Activated CD8-positive, alpha-beta memory T cell treated with anti-CD3 and anti-CD28 coated beads, Interleukin-2, amount 50 U/mL, for 1 hour (primary cell): ENCODE data around the gene PIGR.

Source experiments
- DNase-seq: peaks from one replicate; pipeline ENCODE4 v3.0.0-alpha.2; 2020; ENCODE audit errors: extremely low read depth

The PIGR gene

DNA sequence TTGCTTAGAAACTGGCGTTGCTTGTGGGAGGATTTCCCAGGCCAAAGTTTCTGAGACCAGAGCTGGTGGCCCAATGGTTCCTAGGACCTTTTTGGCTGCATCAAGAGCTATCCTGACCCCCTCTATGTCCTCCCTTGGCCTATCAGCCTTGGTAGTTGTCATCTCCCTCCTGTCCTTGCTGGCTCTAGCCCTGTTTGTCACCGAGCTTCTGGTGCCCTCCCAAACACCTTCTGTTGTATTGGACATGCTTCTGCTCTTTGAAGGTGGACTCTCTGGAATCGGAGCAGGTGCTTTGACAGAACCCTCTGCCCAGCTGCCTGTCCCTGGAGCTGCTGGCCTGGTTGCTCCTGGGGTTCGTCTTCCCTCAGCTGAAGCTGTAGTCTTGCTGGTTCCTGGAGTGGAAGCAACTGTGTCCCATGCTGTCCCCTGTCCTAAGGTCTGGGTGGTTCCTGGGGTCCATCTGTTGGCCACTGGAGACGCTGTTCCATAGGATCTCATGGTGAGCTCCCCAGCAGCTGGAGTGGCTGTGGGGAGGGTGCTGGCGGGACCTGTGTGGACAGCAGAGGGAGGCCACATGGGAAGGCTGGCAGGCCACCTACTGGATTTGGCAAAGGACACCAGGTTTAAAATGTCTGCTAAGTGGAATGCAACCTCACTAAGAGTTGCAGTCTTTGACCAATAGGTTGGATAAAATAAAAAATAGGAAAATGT, 14.6 kb upstream of the PIGR start:
- DNase-seq = no peak

DNA sequence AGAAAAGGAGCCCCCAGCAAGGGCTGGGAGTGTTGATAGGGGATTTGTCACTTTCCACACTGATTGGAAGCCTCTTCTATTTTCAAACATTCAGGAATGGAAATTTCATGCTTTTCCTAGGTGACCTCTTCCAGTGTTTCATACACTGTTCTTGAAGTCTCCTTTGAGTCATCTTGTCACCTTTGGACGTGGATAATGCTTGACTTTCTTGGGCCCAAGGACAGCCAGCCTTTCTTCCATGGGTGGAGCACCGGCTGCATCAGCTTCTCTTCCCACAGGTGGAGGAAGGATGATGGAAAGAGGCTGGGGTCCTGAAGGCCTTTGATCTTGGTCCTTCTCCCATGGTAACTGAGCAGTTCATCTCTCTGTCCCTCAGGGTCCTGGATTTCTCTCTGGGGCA, 11.9 kb upstream of the PIGR start:
- no peak for DNase-seq

DNA sequence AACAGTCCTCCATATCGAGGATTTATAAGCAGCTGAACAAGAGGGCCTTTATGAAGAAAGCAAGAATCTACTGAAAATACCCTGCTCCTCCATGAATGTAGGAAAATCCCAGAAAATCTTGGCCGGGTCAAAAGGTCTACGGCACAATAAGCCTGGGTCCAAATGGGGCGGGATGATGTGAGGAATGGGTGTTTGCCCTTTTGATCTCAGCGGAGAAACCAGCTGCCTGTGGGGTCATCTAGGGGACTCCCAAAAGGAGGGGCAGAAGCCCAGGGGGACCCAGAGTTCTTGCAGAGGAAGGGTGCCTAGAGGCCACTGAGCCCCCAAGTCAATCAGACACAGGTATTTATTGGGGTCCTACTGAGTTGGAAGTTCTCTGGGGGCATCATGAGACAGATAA, 11.4 kb upstream of the PIGR start:
- DNase-seq = no peak

DNA sequence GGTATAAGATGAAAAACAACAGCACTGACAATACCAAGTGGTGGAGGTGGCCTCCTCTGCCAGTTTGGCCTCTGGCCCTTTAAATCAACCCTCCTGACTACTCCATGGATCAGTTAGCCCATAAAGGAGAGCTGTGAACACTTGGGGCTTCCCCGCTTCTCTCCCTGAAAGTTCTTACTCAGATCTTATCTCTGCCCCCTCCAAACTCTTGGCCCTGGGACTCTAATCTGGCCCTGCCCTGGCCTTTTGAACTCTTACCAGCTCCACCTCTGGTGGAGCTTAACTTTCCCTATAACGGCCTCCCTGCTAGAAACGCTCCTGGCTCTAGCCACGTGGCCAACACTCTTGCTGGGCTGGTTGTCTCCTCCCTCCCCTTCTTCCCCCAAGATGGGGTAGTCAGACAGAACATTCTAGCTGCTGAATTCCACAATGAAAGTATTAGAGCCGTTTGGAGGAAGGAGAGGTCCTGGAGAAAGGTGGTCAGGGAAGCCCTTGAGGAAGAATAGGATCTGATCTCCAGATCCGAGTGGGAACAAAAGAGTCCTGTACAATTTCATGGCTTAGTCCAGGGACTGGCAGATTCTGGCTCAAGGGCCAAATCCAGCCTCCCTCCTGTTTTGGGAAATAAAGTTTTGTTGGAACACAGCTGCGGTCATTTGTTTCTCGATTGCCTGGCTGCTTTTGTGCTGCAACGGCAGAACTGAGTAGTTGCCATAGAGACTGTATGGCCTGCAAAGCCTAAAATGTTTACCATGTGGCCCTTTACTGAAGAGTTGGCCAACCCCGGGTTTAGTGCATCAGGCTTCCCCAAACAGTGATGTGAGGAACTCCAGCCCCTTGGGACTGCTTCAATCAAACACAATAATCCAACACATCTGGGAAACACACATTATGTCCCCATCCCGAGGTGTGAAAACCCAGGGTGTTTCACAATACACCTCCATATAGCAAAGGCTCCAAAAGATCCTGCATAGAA, 9.5 kb upstream of the PIGR start:
- DNase-seq = no peak

DNA sequence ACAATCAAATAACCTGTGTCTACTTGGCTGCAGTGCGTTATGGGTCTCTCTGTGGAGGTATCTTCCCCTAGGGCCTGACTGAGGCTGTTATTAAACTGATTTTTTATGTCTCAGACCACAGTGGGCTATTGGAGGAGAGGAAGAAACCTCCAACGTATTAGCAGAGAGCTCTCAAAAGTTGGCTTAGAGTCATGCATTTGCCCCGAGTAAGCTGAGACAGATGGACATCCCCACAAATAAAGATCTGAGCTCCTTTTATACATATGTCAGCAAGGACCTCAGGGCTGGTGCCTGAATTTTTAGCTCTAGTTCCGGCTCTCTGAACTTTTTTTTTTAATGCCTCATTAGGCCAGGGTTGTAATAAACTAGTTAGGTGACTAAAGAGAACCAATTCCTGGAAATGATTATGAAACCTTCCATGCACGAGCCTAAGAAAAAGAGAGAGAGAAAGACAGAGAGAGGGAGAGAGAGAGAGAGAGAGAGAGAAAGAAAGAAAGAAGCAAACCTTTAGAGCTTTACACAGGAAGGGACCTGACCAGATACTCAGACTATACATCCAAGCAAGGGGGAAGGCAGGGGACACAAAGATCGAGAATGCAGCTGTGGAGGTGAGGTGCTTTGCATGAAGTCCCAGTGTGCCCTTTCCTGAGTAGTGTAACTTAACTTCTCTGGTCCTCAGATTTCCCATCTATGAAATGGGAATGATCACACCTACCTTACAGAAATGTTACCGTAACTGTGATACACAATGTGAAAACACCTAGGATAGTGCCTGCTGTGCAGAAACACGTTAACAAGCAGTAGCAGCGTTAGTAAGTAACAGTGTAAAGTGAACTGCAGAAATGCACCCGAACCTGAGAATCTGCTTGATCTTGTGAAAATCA, 8.4 kb upstream of the PIGR start:
- no peak for DNase-seq

DNA sequence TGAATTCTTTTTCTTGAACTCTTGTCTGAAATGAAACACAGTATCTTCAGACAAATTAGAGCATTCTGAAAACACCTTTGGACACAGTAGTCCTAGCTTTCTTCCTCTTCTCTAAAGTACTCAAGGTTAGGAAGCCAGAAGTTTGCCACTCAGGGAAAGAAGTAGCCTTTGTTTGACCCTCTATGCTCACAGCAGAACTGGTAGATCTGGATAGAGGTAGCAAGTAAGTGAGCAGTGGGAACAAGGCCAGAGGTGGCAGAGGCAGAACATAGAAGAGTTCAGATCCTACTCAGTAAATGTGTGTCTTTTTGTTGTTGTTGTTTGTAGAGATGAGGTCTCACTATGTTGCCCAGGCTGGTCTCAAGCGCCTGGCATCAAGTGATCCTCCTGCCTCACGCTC, 7.4 kb upstream of the PIGR start:
- no peak for DNase-seq

DNA sequence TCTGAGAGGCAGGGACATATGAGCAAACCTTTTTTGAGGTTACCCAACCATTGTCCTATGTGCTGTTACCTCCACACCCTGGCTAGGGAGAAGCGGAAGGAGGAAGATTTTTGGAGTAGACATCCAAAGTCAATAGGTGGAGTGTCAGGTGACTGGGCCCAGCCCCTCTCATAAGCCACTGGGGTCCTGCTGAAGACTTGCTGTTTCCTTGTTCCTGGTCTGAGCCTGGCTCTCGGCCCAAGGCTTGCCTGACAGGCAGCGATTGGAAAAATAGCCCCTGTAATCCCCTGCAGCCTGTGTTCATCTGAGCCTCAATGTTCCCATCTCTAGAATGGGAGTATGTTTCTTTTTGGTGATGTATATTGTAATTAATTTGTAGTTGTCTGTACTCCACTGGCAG, 6.9 kb upstream of the PIGR start:
- DNase-seq = no peak

DNA sequence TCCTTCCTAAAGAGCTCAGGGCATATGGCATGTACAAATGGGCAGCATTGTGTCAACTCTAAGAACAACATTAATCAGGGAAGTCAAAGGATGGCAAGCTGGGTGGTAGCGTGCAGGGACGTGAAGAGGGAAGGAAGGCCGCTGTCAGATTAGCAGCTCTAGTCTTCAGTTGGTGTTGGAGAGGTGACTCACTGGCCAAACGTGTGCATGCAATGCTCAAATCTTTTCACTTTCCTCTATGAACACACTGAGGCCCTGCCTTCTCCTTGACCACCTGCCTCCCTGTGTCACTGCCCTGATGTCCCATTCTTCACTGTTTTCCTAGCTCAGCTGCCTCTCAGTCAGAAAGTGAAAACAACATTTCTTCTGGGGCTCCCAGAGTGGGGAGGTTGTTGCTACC, 5.9 kb upstream of the PIGR start:
- DNase-seq = no peak

DNA sequence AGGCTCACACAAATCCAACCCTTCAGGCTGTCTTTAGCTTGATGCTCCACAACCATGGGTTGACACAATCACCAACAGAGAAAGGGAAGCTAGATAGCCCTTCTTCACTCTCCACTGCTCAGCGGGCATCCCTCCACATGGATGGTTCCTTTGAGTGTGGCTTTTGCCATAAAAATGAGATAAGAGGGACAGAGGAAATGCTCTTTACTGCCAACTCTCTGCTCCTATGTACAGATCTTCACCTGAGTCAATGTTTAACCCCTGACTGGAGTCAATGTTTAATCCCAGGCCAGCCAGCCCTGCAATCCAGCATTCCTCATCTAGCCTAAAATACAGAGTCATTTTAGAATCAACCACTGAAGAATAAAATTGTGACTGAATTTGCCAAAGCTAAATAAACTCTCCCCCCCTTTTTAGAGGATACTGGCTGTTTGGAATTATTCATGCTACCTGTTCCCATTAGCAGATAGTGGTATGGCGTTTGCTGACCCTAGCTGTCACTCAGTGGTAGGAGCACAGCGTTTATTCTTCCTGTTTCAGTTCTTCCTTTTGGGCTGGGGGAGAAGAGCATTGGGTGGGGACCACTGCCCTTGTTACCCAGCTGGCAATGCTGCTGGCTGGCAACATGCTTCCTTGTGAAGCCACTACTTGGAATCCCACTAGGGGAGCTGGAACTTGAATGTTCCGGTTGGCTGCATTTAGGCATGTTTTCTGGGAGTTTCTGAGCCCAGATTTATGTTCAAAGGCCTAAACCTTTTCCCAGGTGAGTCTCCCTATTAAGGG, 5.2 kb upstream of the PIGR start:
- DNase-seq = no peak

DNA sequence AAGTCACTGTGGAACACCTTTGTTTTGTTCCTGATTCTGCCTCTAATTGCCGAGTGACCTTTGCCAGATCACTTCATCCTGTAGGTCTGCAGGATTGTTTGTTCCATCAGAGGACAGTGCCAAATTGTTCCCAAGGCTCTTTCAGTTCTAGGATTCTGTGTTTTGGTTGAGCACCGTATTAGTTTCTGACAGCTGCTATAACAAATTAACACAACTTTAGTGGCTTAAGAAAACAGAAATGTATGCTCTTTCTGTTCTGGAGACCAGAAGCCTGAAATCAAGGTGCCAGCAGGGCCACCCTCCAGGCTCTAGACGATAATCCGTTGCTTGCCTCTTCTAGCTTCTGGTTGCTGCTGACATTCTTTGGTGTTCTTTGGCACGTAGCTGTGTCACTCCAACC, 3.4 kb upstream of the PIGR start:
- no peak for DNase-seq

DNA sequence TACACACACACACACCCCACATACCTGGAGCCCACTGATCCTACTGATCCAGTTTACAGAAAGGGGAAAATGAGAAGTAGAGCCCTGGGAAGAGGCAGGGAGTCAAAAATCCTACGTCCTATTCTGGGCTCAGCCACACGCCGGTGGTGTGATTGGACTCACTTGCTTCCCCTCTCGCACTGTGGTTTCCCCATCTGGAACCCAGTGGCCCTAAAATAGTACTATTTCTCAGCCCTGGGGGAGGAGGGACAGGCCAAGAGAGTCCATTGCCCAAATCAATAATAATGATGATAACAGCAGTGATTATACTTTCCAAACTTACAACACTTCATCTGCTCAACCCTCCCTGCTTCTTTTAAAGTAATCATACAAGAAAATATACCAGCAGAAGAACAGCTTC, 2.9 kb upstream of the PIGR start:
- no peak for DNase-seq

DNA sequence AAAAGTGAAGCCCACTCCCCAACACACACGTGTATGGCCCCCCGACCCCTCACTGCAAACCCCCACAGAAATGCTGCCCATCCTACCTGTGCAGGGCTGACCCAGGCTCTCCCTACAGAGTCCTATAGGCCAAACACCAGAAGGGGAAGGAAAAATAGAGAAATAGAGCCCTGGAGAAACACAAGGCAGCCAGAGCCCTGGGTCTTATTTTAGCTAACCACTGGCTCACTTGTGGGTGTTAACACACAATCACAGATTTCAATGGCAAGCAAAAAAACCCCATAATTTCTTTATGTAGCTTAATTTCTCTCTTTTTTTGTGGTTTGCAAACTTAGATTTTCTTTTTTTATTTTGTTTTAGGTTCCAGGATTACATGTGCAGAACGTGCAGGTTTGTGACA, 989 bp upstream of the PIGR start:
- DNase-seq = no peak

DNA sequence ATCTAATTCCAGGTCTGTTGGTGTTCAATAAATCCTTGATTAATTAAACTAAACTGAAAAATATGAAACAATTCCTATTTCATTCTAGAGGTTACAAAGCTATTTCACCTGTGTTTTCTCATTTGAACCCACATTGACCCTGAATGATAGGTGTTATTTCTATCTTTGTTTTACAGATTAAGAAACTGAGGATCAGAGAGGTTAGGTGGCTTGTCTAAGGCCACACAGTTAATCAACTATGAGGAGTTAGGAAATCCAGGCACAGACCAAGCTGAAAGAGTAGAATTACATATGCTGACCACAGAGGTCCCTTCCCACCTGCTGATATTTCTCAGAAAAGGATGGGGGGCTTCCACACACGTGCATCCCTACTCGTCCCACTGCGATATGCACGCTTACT, 487 bp downstream of the PIGR start:
- DNase-seq = no peak

DNA sequence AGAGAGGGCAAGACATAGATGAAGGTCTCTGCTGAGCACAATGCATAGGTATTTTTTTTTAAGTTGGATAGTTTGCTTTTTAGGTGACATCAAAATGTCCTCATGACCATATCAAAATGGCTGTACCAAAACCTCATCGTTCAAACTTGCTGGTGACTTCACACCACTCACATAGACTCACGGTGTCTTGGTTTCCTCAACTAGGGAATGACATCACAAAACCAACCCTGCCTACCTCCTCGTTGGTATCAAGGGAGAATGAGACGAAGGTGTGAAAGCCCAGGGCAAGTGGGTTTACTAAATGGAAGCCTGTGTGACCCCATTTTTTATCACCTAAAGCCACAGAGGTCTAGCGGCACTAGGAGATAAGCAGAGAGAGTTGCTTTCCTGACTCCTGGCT, 1.6 kb downstream of the PIGR start:
- no peak for DNase-seq

DNA sequence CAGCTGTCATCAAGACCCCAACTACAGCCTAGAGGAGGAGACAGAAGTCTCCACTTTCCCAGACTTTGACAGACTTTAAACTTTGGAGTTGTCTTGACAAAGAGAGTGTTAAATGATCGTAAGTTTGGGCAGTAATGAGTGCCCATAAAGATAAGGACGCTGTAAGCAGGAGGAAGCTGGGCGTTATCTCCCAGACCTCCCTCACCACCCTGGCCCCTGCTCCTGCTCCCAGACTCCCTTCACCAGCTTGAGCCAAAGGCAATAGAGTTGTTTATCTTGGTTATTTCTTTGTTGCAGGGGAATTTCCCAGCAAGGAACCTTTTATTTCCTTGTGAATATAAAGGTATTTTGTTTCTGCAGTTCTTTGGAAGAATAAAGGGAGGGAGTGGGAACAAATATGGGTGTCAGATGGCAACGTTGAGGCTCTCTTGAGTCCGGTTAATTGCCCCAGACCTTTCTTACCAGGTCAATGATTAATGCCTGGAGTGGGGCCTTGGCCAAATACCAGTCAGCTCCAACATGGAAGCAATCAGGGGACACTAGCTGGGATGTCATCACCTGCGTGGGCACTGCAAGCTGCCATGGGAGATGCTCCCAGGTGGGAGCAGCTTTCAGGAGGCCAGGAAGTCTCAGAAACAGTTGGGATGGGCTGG, 4.4 kb downstream of the PIGR start:
- no peak for DNase-seq

DNA sequence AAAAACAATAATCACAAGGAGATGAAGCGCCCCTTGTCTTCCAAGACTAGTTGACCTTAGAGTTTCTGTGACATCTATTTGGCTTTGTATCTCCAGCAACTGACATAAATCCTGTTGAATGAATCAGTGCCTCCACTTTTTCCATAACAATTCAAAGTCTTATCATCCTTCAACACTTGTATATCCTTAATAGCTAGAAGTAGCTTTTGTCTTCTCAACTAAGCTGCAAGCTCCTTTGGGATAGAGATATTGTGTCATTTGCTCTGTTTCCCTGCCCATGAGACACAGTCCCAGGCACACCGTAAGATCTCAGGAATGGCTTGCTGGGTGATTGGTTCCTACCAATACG, 5.7 kb downstream of the PIGR start:
- DNase-seq = no peak

DNA sequence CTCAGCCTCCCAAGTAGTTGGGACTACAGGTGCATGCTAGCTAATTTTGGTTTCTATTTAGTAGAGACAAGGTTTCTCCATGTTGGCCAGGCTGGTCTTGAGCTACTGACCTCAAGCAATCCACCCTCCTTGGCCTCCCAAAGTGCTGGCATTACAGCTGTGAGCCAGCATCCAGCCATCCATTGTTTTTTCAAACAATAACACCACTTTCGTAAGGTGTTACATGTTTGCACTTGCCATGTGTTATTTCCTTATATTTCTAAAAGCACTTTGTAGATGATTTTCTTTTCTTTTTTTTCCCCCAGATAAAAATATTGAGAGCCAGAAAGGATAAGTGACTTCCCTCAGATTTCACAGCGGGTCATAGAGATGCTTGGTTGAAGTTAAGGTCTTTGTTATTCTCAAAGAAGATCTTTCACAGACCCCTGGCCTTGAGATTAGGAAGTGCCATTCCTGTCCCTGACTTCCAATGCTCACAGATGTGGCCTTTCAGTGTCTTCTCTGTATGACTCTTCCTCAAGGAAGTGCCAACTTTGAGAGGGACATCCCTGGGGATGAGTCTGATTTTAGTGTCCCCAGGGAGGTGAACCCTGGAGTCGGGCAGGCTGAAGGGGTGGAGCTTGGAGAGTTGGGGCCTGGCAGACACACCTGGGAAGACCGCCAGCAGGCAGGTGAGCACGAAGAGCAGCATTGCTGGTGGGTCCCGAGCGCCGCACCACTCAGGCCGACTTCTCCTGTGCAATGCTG, 6.3 kb downstream of the PIGR start:
- DNase-seq = no peak

DNA sequence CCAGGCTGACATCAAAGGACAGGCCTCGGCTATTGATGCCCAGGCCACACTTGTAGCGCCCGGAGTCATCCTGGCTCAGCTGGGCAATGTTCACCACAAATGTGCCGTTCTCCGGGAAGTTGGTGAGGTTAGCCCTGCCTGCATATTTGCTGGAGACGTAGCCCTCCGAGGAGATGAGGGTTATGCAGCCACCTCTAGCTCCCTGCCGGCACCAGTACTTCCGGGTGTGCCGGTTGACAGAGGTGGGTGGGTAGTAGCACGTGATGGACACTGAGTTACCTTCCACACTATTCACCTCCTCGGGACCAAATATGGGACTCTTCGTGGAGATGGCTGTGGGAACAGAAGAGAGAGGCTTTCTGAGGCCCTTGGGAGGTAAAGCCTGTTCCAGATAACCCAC, 7.1 kb downstream of the PIGR start:
- no peak for DNase-seq

DNA sequence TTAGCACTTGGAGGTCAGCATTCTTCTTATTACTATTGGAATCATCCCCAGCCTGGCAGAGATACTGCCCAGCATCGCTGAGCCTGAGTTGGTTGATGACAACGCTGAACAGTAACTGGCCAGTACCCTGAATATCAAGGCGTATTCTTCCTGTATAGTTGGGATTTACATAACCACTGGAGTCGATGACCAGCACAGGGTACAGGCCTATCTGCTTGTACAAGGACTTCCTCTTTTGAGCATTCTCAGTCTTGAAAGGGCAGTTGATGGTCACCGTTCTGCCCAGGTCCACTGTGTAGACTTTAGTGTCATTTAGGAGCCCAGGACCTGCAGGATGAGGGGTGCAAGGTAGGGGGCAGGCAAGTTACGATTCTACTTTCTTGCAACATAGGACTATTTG, 8.8 kb downstream of the PIGR start:
- DNase-seq = no peak

DNA sequence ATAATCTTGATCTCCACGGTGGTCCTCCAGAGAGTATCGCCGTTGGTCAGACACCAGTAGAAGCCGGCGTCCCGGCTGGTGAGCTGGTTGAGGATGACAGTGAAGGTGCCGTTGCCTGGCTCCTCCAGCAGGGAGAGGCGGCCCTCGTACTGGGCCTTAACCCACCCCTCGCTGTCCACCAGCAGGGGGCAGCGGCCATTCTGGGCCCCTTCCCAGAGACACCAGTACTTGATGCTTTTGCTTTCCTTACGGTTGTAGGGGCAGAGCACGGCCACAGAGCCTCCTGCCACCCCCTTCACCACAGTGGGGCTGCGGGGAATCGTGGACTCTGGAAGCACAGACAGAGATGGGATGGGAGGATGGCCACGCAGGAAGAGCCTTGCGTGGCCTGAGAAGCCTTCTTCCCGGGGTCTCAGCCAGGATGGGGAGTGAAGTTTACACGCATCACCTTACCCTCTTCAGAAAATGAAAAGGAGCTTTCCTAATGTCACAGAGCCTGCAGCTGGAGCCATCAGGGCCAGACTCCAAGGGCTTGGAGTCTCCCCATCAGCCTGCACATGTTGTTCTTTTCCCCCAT, 10.7 kb downstream of the PIGR start:
- DNase-seq = no peak
